SK-N-SH (cell line): ENCODE measurements around the gene SIGLEC9. TPM values are rescaled to one million over a fixed set of nuclear protein-coding genes. Genes with fewer than 3 reads are reported as not detected.

Source experiments
- CTCF ChIA-PET: fragments of 300-600, 350-600 bp; formaldehyde crosslinking; extraction: SDS; loops from one replicate; lab custom pipeline; 2021; lab: Yijun Ruan, JAX
- POLR2A ChIA-PET: fragments of 350-600 bp; sonication (Branson Sonifier 250); formaldehyde crosslinking; extraction: SDS; loops from one replicate; lab custom pipeline; 2020; ENCODE audit warnings: antibody characterized with exemption, inconsistent platforms; lab: Yijun Ruan, JAX
- DNase-seq: peaks from one replicate; pipeline ENCODE4 v3.0.0; 2012
- H2AFZ ChIP-seq: fragments of 200-600 bp; sonication (generic); 2 replicates; pipeline ENCODE4 v1.8.1; 2016; ENCODE audit warnings: antibody characterized with exemption, mild to moderate bottlenecking, low read depth
- H3F3A ChIP-seq: fragments of 200-600 bp; sonication (generic); replicated peaks from 2 replicates; pipeline ENCODE3; 2016; ENCODE audit warnings: antibody characterized with exemption, mild to moderate bottlenecking; ENCODE audit not compliant: insufficient read depth
- H3K27ac ChIP-seq, 2 experiments: fragments of 200-500 bp in 1 of 2; fragments of 200-600 bp in 1 of 2; sonication (Bioruptor generic) in 1 of 2; sonication (generic), shearing (Covaris generic) in 1 of 2; 2 replicates each; pipeline versions ENCODE4 v1.5.1 to v1.6.1; 2014 to 2016; ENCODE audit warnings: low read depth in 2 of 2, inconsistent platforms in 1 of 2, low read length in 1 of 2, mild to moderate bottlenecking in 1 of 2, mixed read lengths in 1 of 2
- H3K27me3 ChIP-seq: fragments of 200-600 bp; sonication (generic), shearing (Covaris generic); 2 replicates; pipeline ENCODE4 v1.6.1; 2016; ENCODE audit warnings: mixed run types; ENCODE audit not compliant: insufficient read depth
- H3K36me3 ChIP-seq, 2 experiments: fragments of 200-500 bp in 1 of 2; fragments of 200-600 bp in 1 of 2; sonication (Bioruptor generic) in 1 of 2; sonication (generic) in 1 of 2; replicated peaks in 1 of 2; 2 replicates each; pipeline versions ENCODE3 to v1.5.1; 2014 to 2016; ENCODE audit warnings: low read length in 1 of 2, mild to moderate bottlenecking in 1 of 2; ENCODE audit not compliant: insufficient read depth in 2 of 2, control insufficient read depth in 1 of 2
- H3K4me1 ChIP-seq, 2 experiments: fragments of 200-500 bp in 1 of 2; fragments of 200-600 bp in 1 of 2; sonication (Bioruptor generic) in 1 of 2; sonication (generic), shearing (Covaris generic) in 1 of 2; 2 replicates each; pipeline versions ENCODE4 v1.5.1 to v1.6.1; 2014 to 2016; ENCODE audit warnings: low read depth in 1 of 2, low read length in 1 of 2, mixed run types in 1 of 2; ENCODE audit not compliant: insufficient read depth in 2 of 2, control insufficient read depth in 1 of 2
- H3K4me2 ChIP-seq: fragments of 200-600 bp; sonication (generic), shearing (Covaris generic); 2 replicates; pipeline ENCODE4 v1.6.1; 2017; ENCODE audit warnings: mixed run types
- H3K4me3 ChIP-seq, 2 experiments: fragments of 200-500 bp in 1 of 2; fragments of 200-600 bp in 1 of 2; sonication (Bioruptor generic) in 1 of 2; sonication (generic), shearing (Covaris generic) in 1 of 2; 2 replicates each; pipeline versions ENCODE4 v1.5.1 to v1.8.1; 2014 to 2016; ENCODE audit warnings: low read depth in 2 of 2, inconsistent platforms in 1 of 2, low read length in 1 of 2, mild to moderate bottlenecking in 1 of 2, mixed read lengths in 1 of 2, moderate library complexity in 1 of 2
- H3K79me2 ChIP-seq: fragments of 200-600 bp; sonication (generic); 2 replicates; pipeline ENCODE4 v1.8.1; 2017; ENCODE audit warnings: mild to moderate bottlenecking; ENCODE audit not compliant: insufficient read depth
- H3K9ac ChIP-seq: fragments of 200-600 bp; sonication (generic); 2 replicates; pipeline ENCODE4 v1.6.1; 2017; ENCODE audit warnings: mixed run types
- H3K9me2 ChIP-seq: fragments of 200-600 bp; sonication (generic); 2 replicates; pipeline ENCODE4 v1.6.1; 2017; ENCODE audit warnings: mixed run types
- H3K9me3 ChIP-seq: fragments of 200-600 bp; sonication (generic); 2 replicates; pipeline ENCODE4 v1.6.1; 2017; ENCODE audit warnings: mixed run types, mild to moderate bottlenecking, moderate library complexity
- H4K20me1 ChIP-seq: fragments of 200-600 bp; sonication (generic); 2 replicates; pipeline ENCODE4 v1.6.1; 2017; ENCODE audit warnings: mild to moderate bottlenecking, mixed run types; ENCODE audit not compliant: insufficient read depth
- CHD2 ChIP-seq: fragments of 150-350 bp; IDR thresholded peaks from 2 replicates; pipeline ENCODE4 v1.6.1; 2018; ENCODE audit warnings: low read length; ENCODE audit not compliant: partially characterized antibody
- ELF1 ChIP-seq: IDR thresholded peaks from 2 replicates; pipeline ENCODE4 v1.4.0; 2012
- EZH2phosphoT487 ChIP-seq: fragments of 200-600 bp; sonication (generic); IDR thresholded peaks from 2 replicates; pipeline ENCODE4 v1.6.1; 2017; ENCODE audit warnings: low read depth, mixed run types, mild to moderate bottlenecking, antibody characterized with exemption, moderate library complexity, borderline replicate concordance
- FOXJ3 ChIP-seq: sonication (generic); formaldehyde crosslinking; IDR thresholded peaks from 2 replicates; pipeline ENCODE4 v1.5.1; 2020; ENCODE audit warnings: mild to moderate bottlenecking, missing genetic modification reagents
- FOXM1 ChIP-seq: IDR thresholded peaks from 2 replicates; pipeline ENCODE4 v1.4.0; 2012; ENCODE audit warnings: low read depth, mild to moderate bottlenecking
- GABPA ChIP-seq: IDR thresholded peaks from 2 replicates; pipeline ENCODE4 v1.4.0; 2012; ENCODE audit warnings: low read depth, mild to moderate bottlenecking
- GATA2 ChIP-seq: sonication (generic); formaldehyde crosslinking; IDR thresholded peaks from 2 replicates; pipeline ENCODE4 v1.5.0; 2020; ENCODE audit warnings: mild to moderate bottlenecking, missing genetic modification reagents
- IRF3 ChIP-seq: fragments of 150-350 bp; IDR thresholded peaks from 2 replicates; pipeline ENCODE4 v1.6.1; 2016; ENCODE audit warnings: mild to moderate bottlenecking, low read depth, low read length
- MAX ChIP-seq: IDR thresholded peaks from 2 replicates; pipeline ENCODE4 v1.4.0; 2012; ENCODE audit warnings: low read depth
- MEF2A ChIP-seq: IDR thresholded peaks from 2 replicates; pipeline ENCODE4 v1.4.0; 2012; ENCODE audit warnings: low read depth, borderline replicate concordance
- MXI1 ChIP-seq: IDR thresholded peaks from 2 replicates; pipeline ENCODE4 v1.6.1; 2012; ENCODE audit warnings: mild to moderate bottlenecking, low read depth, low read length, improper control_type of control experiment
- NFIC ChIP-seq: IDR thresholded peaks from 2 replicates; pipeline ENCODE4 v1.4.0; 2012; ENCODE audit warnings: borderline replicate concordance
- NRF1 ChIP-seq: IDR thresholded peaks from 2 replicates; pipeline ENCODE4 v1.6.1; 2012; ENCODE audit warnings: low read depth, mild to moderate bottlenecking, low read length
- POLR2AphosphoS5 ChIP-seq: IDR thresholded peaks from 2 replicates; pipeline ENCODE4 v1.6.1; 2012; ENCODE audit warnings: low read depth, low read length
- RAD21 ChIP-seq: IDR thresholded peaks from 2 replicates; pipeline ENCODE4 v1.6.1; 2012; ENCODE audit warnings: mild to moderate bottlenecking, low read length
- RCOR1 ChIP-seq: fragments of 150-350 bp; IDR thresholded peaks from 2 replicates; pipeline ENCODE4 v1.6.1; 2017; ENCODE audit warnings: antibody characterized with exemption, low read length
- REST ChIP-seq: IDR thresholded peaks from 2 replicates; pipeline ENCODE4 v1.6.1; 2012; ENCODE audit warnings: mild to moderate bottlenecking, low read depth, low read length, moderate library complexity
- SMC3 ChIP-seq: IDR thresholded peaks from 2 replicates; pipeline ENCODE4 v1.6.1; 2012; ENCODE audit warnings: low read depth, low read length, improper control_type of control experiment
- TAF1 ChIP-seq: IDR thresholded peaks from 2 replicates; pipeline ENCODE4 v1.6.1; 2012; ENCODE audit warnings: low read depth, mild to moderate bottlenecking, low read length, moderate library complexity, borderline replicate concordance
- TEAD4 ChIP-seq: IDR thresholded peaks from 2 replicates; pipeline ENCODE4 v1.4.0; 2012; ENCODE audit warnings: mild to moderate bottlenecking, borderline replicate concordance; ENCODE audit not compliant: insufficient read depth
- USF2 ChIP-seq: fragments of 150-350 bp; IDR thresholded peaks from 2 replicates; pipeline ENCODE4 v1.6.1; 2017; ENCODE audit warnings: antibody characterized with exemption, low read length, low read depth, borderline replicate concordance
- YY1 ChIP-seq: IDR thresholded peaks from 2 replicates; pipeline ENCODE4 v1.4.0; 2012; ENCODE audit warnings: low read depth, mild to moderate bottlenecking
- WGBS: methylation state at CpG from one replicate; pipeline ENCODE4 v1.1.6; 2017; ENCODE audit warnings: low lambda C conversion rate; 5-methylcytosine and 5-hydroxymethylcytosine counted together
- polyA plus RNA-seq, 3 experiments: library from polyadenylated mRNA; depleted of rRNA; stranded (reverse); fragments of >200 nt; gene quantifications; 2 replicates each; pipeline ENCODE4 v1.2.3, GENCODE V29; 2012

The SIGLEC9 gene
- polyA plus RNA-seq, 1 of the 3 experiments (the other 2 are of a cell fraction): not detected

GRCh38 chr19:51127755-51128154 lies 3.0 kb downstream of the SIGLEC9 start:
- CTCF ChIA-PET: no interaction called here
- no peak for TF ChIP-seq NRF1
- TF ChIP-seq RCOR1: no peak
- TF ChIP-seq TAF1: no peak
- no peak for TF ChIP-seq IRF3
- no peak for TF ChIP-seq USF2
- TF ChIP-seq EZH2phosphoT487: no peak
- TF ChIP-seq NFIC: no peak
- no peak for TF ChIP-seq RAD21
- TF ChIP-seq POLR2AphosphoS5: no peak
- TF ChIP-seq YY1: no peak
- no peak for TF ChIP-seq SMC3
- no peak for TF ChIP-seq CHD2
- no peak for TF ChIP-seq MAX
- TF ChIP-seq, all 33 proteins: peak for 0
- H2AFZ ChIP-seq: no peak overlapping the region
- peaks cover 81% of the 10 kb centered on the region for H3K27me3 ChIP-seq
- POLR2A ChIA-PET: no interaction called here
- no peaks in the 10 kb centered on the region for H3F3A ChIP-seq
- H3K9me2 ChIP-seq: no peaks in the 10 kb centered on the region
- H3K36me3 ChIP-seq: no peaks in the 10 kb centered on the region
- no peaks in the 10 kb centered on the region for H3K79me2 ChIP-seq
- no peaks in the 10 kb centered on the region for H4K20me1 ChIP-seq
- no peak overlapping the region for H3K9ac ChIP-seq
- H3K4me2 ChIP-seq: no peak overlapping the region
- 29% methylated on average over 4 of the region's 4 CpGs for WGBS
- H3K4me1 ChIP-seq: no peaks in the 10 kb centered on the region
- DNase-seq: no peak
- no peak overlapping the region for H3K27ac ChIP-seq
- H3K4me3 ChIP-seq: no peak overlapping the region
- no peaks in the 10 kb centered on the region for H3K9me3 ChIP-seq

- Histone ChIP-seq H3K4me3 (no peak overlapping the region), H3F3A (no peaks in the 10 kb centered on the region), H3K9ac (no peak overlapping the region), H3K9me3 (no peaks in the 10 kb centered on the region), H3K9me2 (no peaks in the 10 kb centered on the region), H3K36me3 (no peaks in the 10 kb centered on the region), H3K27ac (no peak overlapping the region), H3K79me2 (no peaks in the 10 kb centered on the region), H3K27me3 (peaks cover 80% of the 10 kb centered on the region), H4K20me1 (no peaks in the 10 kb centered on the region), H3K4me2 (no peak overlapping the region), H3K4me1 (no peaks in the 10 kb centered on the region), H2AFZ (no peak overlapping the region)
- POLR2A ChIA-PET: no interaction called here
- no peak for DNase-seq
- CTCF ChIA-PET: no interaction called here
- 11% methylated on average over 7 of the region's 7 CpGs for WGBS
- TF ChIP-seq TEAD4 (no peak), RAD21 (no peak), TAF1 (no peak), MXI1 (no peak), ELF1 (no peak), REST (no peak), MAX (no peak), MEF2A (no peak), FOXM1 (no peak), GABPA (no peak), POLR2AphosphoS5 (no peak), NFIC (no peak), GATA2 (no peak), FOXJ3 (CRISPR knock-in tag) (no peak), RCOR1 (no peak)
Measured at GRCh38 chr19:51128227-51128626, 3.5 kb downstream of the SIGLEC9 start.
